ENCODE results near the gene LPO. TPM values are rescaled to one million over a fixed set of nuclear protein-coding genes. Genes with fewer than 3 reads are reported as not detected.

Gene LPO
- total and polyA plus RNA-seq, 2 experiments from 2014 or later, result not detected

GRCh38 chr17:58205936-58206335 lies 32.4 kb upstream of the LPO start:
- Histone ChIP-seq H3K4me3 (no peak overlapping the region), H3K27me3 (no peaks in the 10 kb centered on the region), H3K27ac (no peak overlapping the region), H3K4me1 (ENCODE audit: low read depth) (no peaks in the 10 kb centered on the region), H3K36me3 (peaks cover 10% of the 10 kb centered on the region), H3K9me3 (ENCODE audit: low read depth) (no peaks in the 10 kb centered on the region)
- DNase-seq (ENCODE audit: low read depth in 1 of 2, low spot score in 1 of 2), result no peak
- TF ChIP-seq CTCF (IDR thresholded peaks at IDR 0.05; ENCODE audit: low read depth, low read length), result no peak

GRCh38 chr17:58207451-58207850 lies 30.9 kb upstream of the LPO start:
- no peak overlapping the region for H3K27ac ChIP-seq
- H3K9me3 ChIP-seq (ENCODE audit: low read depth), result no peaks in the 10 kb centered on the region
- no peaks in the 10 kb centered on the region for H3K4me1 ChIP-seq (ENCODE audit: low read depth)
- no peak for TF ChIP-seq CTCF (IDR thresholded peaks at IDR 0.05; ENCODE audit: low read depth, low read length)
- DNase-seq (ENCODE audit: low read depth in 1 of 2, low spot score in 1 of 2), result no peak
- H3K4me3 ChIP-seq, result no peak overlapping the region
- H3K36me3 ChIP-seq, result peaks cover 15% of the 10 kb centered on the region
- H3K27me3 ChIP-seq, result no peaks in the 10 kb centered on the region

GRCh38 chr17:58208344-58208743 lies 30.0 kb upstream of the LPO start:
- Histone ChIP-seq H3K4me3 (no peak overlapping the region), H3K4me1 (ENCODE audit: low read depth) (no peaks in the 10 kb centered on the region), H3K36me3 (peaks cover 20% of the 10 kb centered on the region), H3K27me3 (no peaks in the 10 kb centered on the region), H3K27ac (no peak overlapping the region), H3K9me3 (ENCODE audit: low read depth) (no peaks in the 10 kb centered on the region)
- no peak for TF ChIP-seq CTCF (IDR thresholded peaks at IDR 0.05; ENCODE audit: low read depth, low read length)
- no peak for DNase-seq (ENCODE audit: low read depth in 1 of 2, low spot score in 1 of 2)

GRCh38 chr17:58210922-58211321 lies 27.5 kb upstream of the LPO start:
- Histone ChIP-seq H3K36me3 (peaks cover 27% of the 10 kb centered on the region), H3K9me3 (ENCODE audit: low read depth) (no peaks in the 10 kb centered on the region), H3K4me1 (ENCODE audit: low read depth) (no peaks in the 10 kb centered on the region), H3K27me3 (no peaks in the 10 kb centered on the region), H3K4me3 (no peak overlapping the region), H3K27ac (no peak overlapping the region)
- TF ChIP-seq CTCF (IDR thresholded peaks at IDR 0.05; ENCODE audit: low read depth, low read length), result no peak
- DNase-seq (ENCODE audit: low read depth in 1 of 2, low spot score in 1 of 2), result no peak

GRCh38 chr17:58215685-58216084 lies 22.7 kb upstream of the LPO start:
- Histone ChIP-seq H3K4me1 (ENCODE audit: low read depth) (no peaks in the 10 kb centered on the region), H3K27me3 (no peaks in the 10 kb centered on the region), H3K27ac (no peak overlapping the region), H3K4me3 (no peak overlapping the region), H3K9me3 (ENCODE audit: low read depth) (no peaks in the 10 kb centered on the region), H3K36me3 (peaks cover 25% of the 10 kb centered on the region)
- DNase-seq (ENCODE audit: low read depth in 1 of 2, low spot score in 1 of 2), result no peak
- TF ChIP-seq CTCF (IDR thresholded peaks at IDR 0.05; ENCODE audit: low read depth, low read length), result no peak

GRCh38 chr17:58217766-58218165 lies 20.6 kb upstream of the LPO start:
- peak in 1 of 2 donors; percentile 21 for DNase-seq (ENCODE audit: low read depth in 1 of 2, low spot score in 1 of 2)
- Histone ChIP-seq H3K27ac (no peak overlapping the region), H3K27me3 (peaks cover 13% of the 10 kb centered on the region), H3K36me3 (peaks cover 17% of the 10 kb centered on the region), H3K4me1 (ENCODE audit: low read depth) (no peaks in the 10 kb centered on the region), H3K9me3 (ENCODE audit: low read depth) (no peaks in the 10 kb centered on the region), H3K4me3 (no peak overlapping the region)
- TF ChIP-seq CTCF (IDR thresholded peaks at IDR 0.05; ENCODE audit: low read depth, low read length), result no peak

Data from cardiac muscle cell (in vitro differentiated cells and primary cell).